GM23338 (cell line): ENCODE measurements around the gene HSPA9. TPM values are rescaled to one million over a fixed set of nuclear protein-coding genes. Genes with fewer than 3 reads are reported as not detected.

Experiments used
- ATAC-seq: fragments of 200-7000 bp; cut with Tn5 transposase; 3 replicates; pipeline ENCODE4 v1.9.1; 2020
- DNase-seq: peaks from one replicate; pipeline ENCODE4 v3.0.0-alpha.2; 2015; ENCODE audit warnings: low spot score
- H2AFZ ChIP-seq: fragments of 200-600 bp; sonication (generic); 2 replicates; pipeline ENCODE4 v1.8.0; 2016; ENCODE audit warnings: antibody characterized with exemption, mild to moderate bottlenecking, moderate library complexity
- H3F3A ChIP-seq: fragments of 200-600 bp; sonication (generic); replicated peaks from 2 replicates; pipeline ENCODE4 v1.8.0; 2017; ENCODE audit warnings: antibody characterized with exemption, mixed run types, low read depth
- H3K27ac ChIP-seq: fragments of 200-600 bp; sonication (generic); 2 replicates; pipeline ENCODE4 v1.6.1; 2016; ENCODE audit warnings: low read depth
- H3K27me3 ChIP-seq: fragments of 200-600 bp; sonication (generic); 2 replicates; pipeline ENCODE4 v1.8.0; 2016; ENCODE audit warnings: mild to moderate bottlenecking, mixed run types, moderate library complexity; ENCODE audit not compliant: insufficient read depth
- H3K36me3 ChIP-seq: fragments of 200-600 bp; sonication (generic); 2 replicates; pipeline ENCODE4 v1.8.0; 2016; ENCODE audit warnings: mild to moderate bottlenecking; ENCODE audit not compliant: insufficient read depth
- H3K4me1 ChIP-seq: fragments of 200-600 bp; sonication (generic); 2 replicates; pipeline ENCODE4 v1.8.0; 2016; ENCODE audit warnings: mild to moderate bottlenecking, moderate library complexity; ENCODE audit not compliant: insufficient read depth
- H3K4me2 ChIP-seq: fragments of 200-600 bp; sonication (generic); 2 replicates; pipeline ENCODE4 v1.7.1; 2017; ENCODE audit warnings: mixed run types
- H3K4me3 ChIP-seq: fragments of 200-600 bp; sonication (generic); 2 replicates; pipeline ENCODE4 v1.6.1; 2016; ENCODE audit warnings: mixed run types
- H3K79me2 ChIP-seq: fragments of 200-600 bp; sonication (generic); replicated peaks from 2 replicates; pipeline ENCODE4 v1.8.0; 2017; ENCODE audit warnings: mild to moderate bottlenecking; ENCODE audit not compliant: insufficient read depth
- H3K9me2 ChIP-seq: fragments of 200-600 bp; sonication (generic); 2 replicates; pipeline ENCODE4 v1.8.0; 2017; ENCODE audit not compliant: insufficient read depth
- H4K20me1 ChIP-seq: fragments of 200-600 bp; sonication (generic); replicated peaks from 2 replicates; pipeline ENCODE4 v1.8.0; 2017; ENCODE audit warnings: mild to moderate bottlenecking; ENCODE audit not compliant: insufficient read depth
- H3K27ac Mint-ChIP-seq: 2 replicates; pipeline ENCODE4 v1.8.0; 2020; ENCODE audit warnings: inconsistent platforms, mild to moderate bottlenecking, moderate library complexity, mixed read lengths
- H3K27me3 Mint-ChIP-seq: 3 replicates; pipeline ENCODE4 v1.8.0; 2022; ENCODE audit warnings: low read depth, mild to moderate bottlenecking, moderate library complexity, mixed read lengths, inconsistent platforms; ENCODE audit not compliant: insufficient read depth, poor library complexity
- H3K36me3 Mint-ChIP-seq: 3 replicates; pipeline ENCODE4 v1.8.0; 2021; ENCODE audit warnings: low read depth, mild to moderate bottlenecking, inconsistent platforms, moderate library complexity, mixed read lengths
- H3K4me1 Mint-ChIP-seq: 3 replicates; pipeline ENCODE4 v1.8.0; 2020; ENCODE audit warnings: mild to moderate bottlenecking, inconsistent platforms, mixed read lengths
- H3K4me3 Mint-ChIP-seq: 3 replicates; pipeline ENCODE4 v1.8.0; 2021; ENCODE audit warnings: moderate library complexity, mild to moderate bottlenecking, inconsistent platforms, mixed read lengths
- H3K9me3 Mint-ChIP-seq: 3 replicates; pipeline ENCODE4 v1.8.0; 2020; ENCODE audit warnings: moderate library complexity, mild to moderate bottlenecking, inconsistent platforms, mixed read lengths
- CREB1 ChIP-seq: fragments of 250-450 bp; sonication (Bioruptor Pico); IDR thresholded peaks from 2 replicates; pipeline ENCODE4 v1.5.0; 2020; ENCODE audit warnings: low read depth, mild to moderate bottlenecking, moderate library complexity
- EZH2phosphoT487 ChIP-seq: fragments of 200-600 bp; sonication (generic); IDR thresholded peaks from one replicate; pipeline ENCODE4 v1.8.1; 2018; ENCODE audit warnings: antibody characterized with exemption; ENCODE audit not compliant: unreplicated experiment
- NANOG ChIP-seq: IDR thresholded peaks from 2 replicates; pipeline ENCODE4 v1.6.1; 2016; ENCODE audit warnings: antibody characterized with exemption, borderline replicate concordance
- REST ChIP-seq: IDR thresholded peaks from one replicate; pipeline ENCODE4 v1.6.1; 2018; ENCODE audit warnings: antibody characterized with exemption; ENCODE audit not compliant: unreplicated experiment
- STAT1 ChIP-seq: IDR thresholded peaks from one replicate; pipeline ENCODE4 v1.6.1; 2016; ENCODE audit warnings: antibody characterized with exemption; ENCODE audit not compliant: unreplicated experiment
- ZNF114 ChIP-seq: fragments of 250-450 bp; sonication (Bioruptor Pico); IDR thresholded peaks from 2 replicates; pipeline ENCODE4 v1.5.0; 2020; ENCODE audit warnings: mild to moderate bottlenecking, moderate library complexity
- ZNF462 ChIP-seq: fragments of 250-450 bp; sonication (Bioruptor Pico); IDR thresholded peaks from 2 replicates; pipeline ENCODE4 v1.5.0; 2020; ENCODE audit warnings: mild to moderate bottlenecking, moderate library complexity
- polyA plus RNA-seq: library from polyadenylated mRNA; unstranded; fragments of >200 nt; fragmentation: Nextera tagmentation; extraction: Ambion mirVana; gene quantifications from 2 replicates; pipeline ENCODE4 v1.2.1, GENCODE V29; 2016
- total RNA-seq: library from RNA; depleted of rRNA; stranded (reverse); fragments of >200 nt; shearing (Covaris generic); gene quantifications from 2 replicates; pipeline ENCODE4 v1.2.3, GENCODE V29; 2014

Gene HSPA9
- total and polyA plus RNA-seq, 2 experiments from 2014 or later: 302 to 751 TPM

GRCh38 chr5:138559937-138560336 is 15.3 kb downstream of the HSPA9 start (continued):
- TF ChIP-seq ZNF462 (CRISPR knock-in tag): no peak
- no peak for TF ChIP-seq STAT1
- no peak for TF ChIP-seq ZNF114

- Histone ChIP-seq H3K4me2 (no peak overlapping the region), H2AFZ (no peak overlapping the region), H3K36me3 (peaks cover 78% of the 10 kb centered on the region), H3F3A (peaks cover 48% of the 10 kb centered on the region), H3K4me3 (no peak overlapping the region), H3K9me2 (no peaks in the 10 kb centered on the region), H3K27me3 (no peaks in the 10 kb centered on the region), H3K79me2 (peaks cover 28% of the 10 kb centered on the region), H3K4me1 (no peaks in the 10 kb centered on the region), H3K27ac (no peak overlapping the region; the same call in 1 of the 2 replicates), H4K20me1 (peaks cover 56% of the 10 kb centered on the region)
- H3K27ac Mint-ChIP-seq: no peak overlapping the region
- H3K36me3 Mint-ChIP-seq: peaks cover 96% of the 10 kb centered on the region
- no peaks in the 10 kb centered on the region for H3K4me1 Mint-ChIP-seq
- H3K27me3 Mint-ChIP-seq: peaks cover 6% of the 10 kb centered on the region
- H3K4me3 Mint-ChIP-seq: no peak overlapping the region
- H3K9me3 Mint-ChIP-seq: no peaks in the 10 kb centered on the region
- no peak for DNase-seq
- TF ChIP-seq EZH2phosphoT487 (no peak), CREB1 (CRISPR knock-in tag) (no peak), NANOG (no peak), REST (no peak)
- no peak for ATAC-seq
Observed at GRCh38 chr5:138557677-138558076, 17.5 kb downstream of the HSPA9 start.
